Uterus (tissue), 4 donors: ENCODE measurements around the gene SNX22. TPM values are rescaled to one million over a fixed set of nuclear protein-coding genes. Genes with fewer than 3 reads are reported as not detected.

Source experiments
- DNase-seq, 2 donors: peaks; one replicate each; pipeline ENCODE4 v3.0.0-alpha.2; 2019 to 2020
- H3K27ac ChIP-seq, 2 donors: fragments of 200-600 bp; sonication (generic); 1 replicate in 1 of 2; 2 replicates in 1 of 2; pipeline ENCODE4 v1.5.1; 2016 to 2018
- H3K27me3 ChIP-seq, 2 donors: fragments of 200-600 bp; sonication (generic); one replicate each; pipeline ENCODE4 v1.5.1; 2018 to 2019; ENCODE audit warnings: control low read depth in 1 of 2
- H3K36me3 ChIP-seq, 2 donors: fragments of 200-600 bp; sonication (generic); one replicate each; pipeline ENCODE4 v1.5.1; 2019; ENCODE audit warnings: control low read depth in 1 of 2
- H3K4me1 ChIP-seq, 2 donors: fragments of 200-600 bp; sonication (generic); one replicate each; pipeline ENCODE4 v1.5.1; 2018 to 2019; ENCODE audit warnings: control low read depth in 1 of 2
- H3K4me3 ChIP-seq, 2 donors: fragments of 200-600 bp; sonication (generic); 1 replicate in 1 of 2; 2 replicates in 1 of 2; pipeline ENCODE4 v1.5.1; 2018 to 2019; ENCODE audit warnings: mild to moderate bottlenecking in 1 of 2
- H3K9me3 ChIP-seq, 2 donors: fragments of 200-600 bp; sonication (generic); one replicate each; pipeline ENCODE4 v1.5.1; 2019; ENCODE audit warnings: control low read depth in 1 of 2
- POLR2A ChIP-seq, 2 donors: fragments of 450-650 bp; IDR thresholded peaks; one replicate each; pipeline ENCODE4 v1.6.1; 2016; ENCODE audit warnings: antibody characterized with exemption in 2 of 2, mild to moderate bottlenecking in 1 of 2, moderate library complexity in 1 of 2
- intact Hi-C: fragments of 100-400 bp; cut with DNase I; formaldehyde crosslinking; loops from one replicate; pipeline ENCODE4 v1.15.1; 2023; ENCODE audit warnings: low total_unique reads
- small RNA-seq: library from RNA; depleted of rRNA; stranded (forward); fragments of <200 nt; gene quantifications from one replicate; pipeline ENCODE3, GENCODE V24; 2016
- total RNA-seq, 4 donors: library from RNA; depleted of rRNA in 3 of 4; stranded (reverse); fragments of >200 nt in 3 of 4; gene quantifications; one replicate each; pipeline versions ENCODE4 v1.1.0 to v1.2.4, GENCODE V29; 2014 to 2023
- TF ChIP-seq, protein P1 (sequence below), 4 experiments: fragments of 200-600 bp in 2 of 4; fragments of 450-650 bp in 2 of 4; sonication (generic) in 2 of 4; IDR thresholded peaks; one replicate each; pipeline ENCODE4 v1.5.1; 2016 to 2019; ENCODE audit warnings: antibody characterized with exemption in 4 of 4, mild to moderate bottlenecking in 2 of 4, moderate library complexity in 1 of 4
- donor health status: DM: yes; HTN: yes; CAD: no.

Gene SNX22
- total RNA-seq, 4 donors from 2014 or later, result 0.55 to 1.7 TPM; not detected in 2

DNA sequence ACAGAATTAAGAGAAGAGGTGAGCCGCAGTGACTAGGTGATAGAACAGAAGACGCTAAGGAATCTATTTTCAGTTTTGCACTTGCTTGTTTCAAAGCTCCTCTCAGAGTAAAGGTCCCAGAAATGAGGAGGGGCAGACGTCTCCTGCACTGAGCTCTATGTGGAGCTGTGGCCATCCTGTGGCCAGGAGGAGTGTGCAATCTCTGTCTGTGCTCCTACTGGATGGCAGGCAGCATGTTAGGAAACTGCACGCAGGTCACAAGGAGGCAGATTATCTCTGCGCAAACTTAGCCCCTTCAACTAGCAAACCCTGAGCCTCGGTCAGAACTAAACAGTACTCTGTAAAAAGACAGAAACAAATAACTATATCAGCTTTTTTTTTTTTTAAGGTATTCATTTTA, 42.4 kb downstream of the SNX22 start:
- H3K4me1 ChIP-seq, result no peaks in the 10 kb centered on the region
- no peaks in the 10 kb centered on the region for H3K27me3 ChIP-seq
- H3K4me3 ChIP-seq, result no peak overlapping the region
- no peaks in the 10 kb centered on the region for H3K36me3 ChIP-seq
- TF ChIP-seq, protein P1, sequence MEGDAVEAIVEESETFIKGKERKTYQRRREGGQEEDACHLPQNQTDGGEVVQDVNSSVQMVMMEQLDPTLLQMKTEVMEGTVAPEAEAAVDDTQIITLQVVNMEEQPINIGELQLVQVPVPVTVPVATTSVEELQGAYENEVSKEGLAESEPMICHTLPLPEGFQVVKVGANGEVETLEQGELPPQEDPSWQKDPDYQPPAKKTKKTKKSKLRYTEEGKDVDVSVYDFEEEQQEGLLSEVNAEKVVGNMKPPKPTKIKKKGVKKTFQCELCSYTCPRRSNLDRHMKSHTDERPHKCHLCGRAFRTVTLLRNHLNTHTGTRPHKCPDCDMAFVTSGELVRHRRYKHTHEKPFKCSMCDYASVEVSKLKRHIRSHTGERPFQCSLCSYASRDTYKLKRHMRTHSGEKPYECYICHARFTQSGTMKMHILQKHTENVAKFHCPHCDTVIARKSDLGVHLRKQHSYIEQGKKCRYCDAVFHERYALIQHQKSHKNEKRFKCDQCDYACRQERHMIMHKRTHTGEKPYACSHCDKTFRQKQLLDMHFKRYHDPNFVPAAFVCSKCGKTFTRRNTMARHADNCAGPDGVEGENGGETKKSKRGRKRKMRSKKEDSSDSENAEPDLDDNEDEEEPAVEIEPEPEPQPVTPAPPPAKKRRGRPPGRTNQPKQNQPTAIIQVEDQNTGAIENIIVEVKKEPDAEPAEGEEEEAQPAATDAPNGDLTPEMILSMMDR (IDR thresholded peaks at IDR 0.05), result no peak
- TF ChIP-seq POLR2A (IDR thresholded peaks at IDR 0.05), result no peak
- DNase-seq, result no peak
- intact Hi-C loops, result no loop called here
- no peak overlapping the region for H3K27ac ChIP-seq
- no peaks in the 10 kb centered on the region for H3K9me3 ChIP-seq

DNA sequence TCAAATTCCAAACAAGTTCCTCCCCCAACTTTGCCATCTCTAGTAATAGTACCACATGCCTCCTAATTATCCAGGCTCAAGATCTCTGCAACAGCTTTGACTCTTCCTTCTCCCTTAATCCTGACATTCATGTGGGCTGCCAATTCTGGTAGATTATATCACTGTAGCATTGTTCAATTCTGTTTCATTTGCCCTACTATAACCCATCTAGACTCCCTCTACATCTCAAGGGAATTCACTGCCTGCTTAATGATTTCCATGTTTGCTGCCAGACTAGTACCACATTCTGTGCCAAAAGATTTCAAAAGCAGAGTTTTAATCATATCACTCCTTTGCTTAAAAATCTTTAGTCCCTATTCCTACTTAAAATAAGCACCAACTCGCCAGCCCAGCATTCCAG, 45.9 kb downstream of the SNX22 start:
- H3K9me3 ChIP-seq, result no peaks in the 10 kb centered on the region
- TF ChIP-seq, protein P1 (IDR thresholded peaks at IDR 0.05), result no peak
- no peak for TF ChIP-seq POLR2A (IDR thresholded peaks at IDR 0.05)
- H3K27me3 ChIP-seq, result no peaks in the 10 kb centered on the region
- H3K36me3 ChIP-seq, result no peaks in the 10 kb centered on the region
- intact Hi-C loops, result no loop called here
- peak overlapping the region in 1 of 2 donors; percentile 41 for H3K27ac ChIP-seq
- DNase-seq, result no peak
- no peak overlapping the region for H3K4me3 ChIP-seq
- H3K4me1 ChIP-seq, result no peaks in the 10 kb centered on the region

DNA sequence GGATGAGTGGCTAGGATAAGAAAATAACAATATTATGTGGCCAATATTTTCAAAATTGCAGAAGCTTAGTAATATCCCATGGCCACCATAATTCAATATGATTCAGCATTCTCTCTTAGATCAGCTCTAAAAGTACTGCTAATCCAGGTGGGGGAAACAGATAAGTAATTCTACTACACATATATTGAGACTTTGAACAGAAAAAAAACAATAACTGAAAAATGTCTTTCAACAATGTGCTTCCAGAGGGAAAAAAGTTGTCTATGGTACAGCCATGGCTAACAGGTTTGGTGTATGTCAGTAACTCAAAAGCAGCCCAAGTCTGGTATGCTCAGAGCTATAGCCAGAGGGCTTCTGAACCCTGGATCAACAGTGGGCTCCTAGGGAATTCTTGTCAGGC, 53.7 kb downstream of the SNX22 start:
- no peaks in the 10 kb centered on the region for H3K27me3 ChIP-seq
- no peaks in the 10 kb centered on the region for H3K9me3 ChIP-seq
- H3K4me3 ChIP-seq, result no peak overlapping the region
- DNase-seq, result no peak
- no peaks in the 10 kb centered on the region for H3K4me1 ChIP-seq
- no peaks in the 10 kb centered on the region for H3K36me3 ChIP-seq
- TF ChIP-seq, protein P1 (IDR thresholded peaks at IDR 0.05), result no peak
- no peak for TF ChIP-seq POLR2A (IDR thresholded peaks at IDR 0.05)
- H3K27ac ChIP-seq, result no peak overlapping the region
- intact Hi-C loops, result no loop called here

Small RNA genes lying within 50 kb of the gene (small RNA-seq; reads per million reads assigned to genes)
- gene RF00019, result not detected

Other genes starting within 250 kb of the SNX22 start
- 1 to 10 TPM in 3 of 4 donors, under 1 TPM in 1; 0.88 to 5.3 (median 1.4) TPM for gene DAPK2, start 105.2 kb upstream of the SNX22 start, total RNA-seq
- 10 to 100 TPM; 21.4 to 53.8 (median 34.3) TPM for gene CIAO2A, start 57.9 kb upstream of the SNX22 start, total RNA-seq
- 100 to 1,000 TPM in 2 of 4 donors, 10 to 100 TPM in 2; 74.5 to 178 (median 95.5) TPM for gene SNX1, start 55.7 kb upstream of the SNX22 start, total RNA-seq
- 100 to 1,000 TPM; 309 to 914 (median 465) TPM for gene PPIB, start 11.3 kb downstream of the SNX22 start, total RNA-seq
- gene CSNK1G1, start 204.4 kb downstream of the SNX22 start, total RNA-seq, result 10 to 100 TPM; 16.5 to 41.8 (median 33.3) TPM
- gene PCLAF, start 229.7 kb downstream of the SNX22 start, total RNA-seq, result 10 to 100 TPM in 1 of 4 donors, not detected in 3; 22.7 TPM
- gene TRIP4, start 236.1 kb downstream of the SNX22 start, total RNA-seq, result 10 to 100 TPM in 3 of 4 donors, 1 to 10 TPM in 1; 1.2 to 24.1 (median 20.3) TPM